PC-3 (cell line): ENCODE data around the gene FASLG.

ENCODE experiments used
- EZH2 ChIP-seq: fragments of 300-600 bp; sonication (generic); IDR thresholded peaks from one replicate; pipeline ENCODE4 v1.6.1; 2017; ENCODE audit warnings: antibody characterized with exemption, mild to moderate bottlenecking, low read length; ENCODE audit not compliant: unreplicated experiment
- EZH2phosphoT487 ChIP-seq: fragments of 300-600 bp; sonication (generic); IDR thresholded peaks from 2 replicates; pipeline ENCODE4 v1.6.1; 2018; ENCODE audit warnings: mild to moderate bottlenecking, antibody characterized with exemption, low read length, borderline replicate concordance
- TF ChIP-seq, protein P1 (sequence below): fragments of 300-600 bp; sonication (generic); conservative IDR thresholded peaks from 2 replicates; pipeline ENCODE4 v1.5.1; 2017; ENCODE audit warnings: antibody characterized with exemption, low read depth, mild to moderate bottlenecking, low read length

DNA sequence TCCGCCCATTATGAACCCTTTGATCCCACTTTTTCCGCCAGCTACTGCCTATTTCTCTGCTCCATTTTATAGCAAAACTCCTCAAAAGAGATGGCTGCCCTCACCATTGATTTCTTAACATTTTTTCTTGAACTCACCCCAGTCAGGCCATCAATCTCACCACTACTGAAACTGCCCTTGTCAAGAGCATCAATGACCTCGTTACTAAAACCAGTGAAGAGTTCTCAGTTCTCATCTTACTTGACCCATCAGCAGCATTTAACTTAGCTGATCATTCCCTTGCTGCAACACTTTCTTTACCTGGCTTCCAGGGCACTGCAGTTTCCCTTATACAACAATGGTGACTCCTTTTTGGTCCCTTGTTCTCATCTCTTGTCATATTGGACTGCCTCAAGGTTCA, 35.2 kb upstream of the FASLG start:
- TF ChIP-seq, protein P1, sequence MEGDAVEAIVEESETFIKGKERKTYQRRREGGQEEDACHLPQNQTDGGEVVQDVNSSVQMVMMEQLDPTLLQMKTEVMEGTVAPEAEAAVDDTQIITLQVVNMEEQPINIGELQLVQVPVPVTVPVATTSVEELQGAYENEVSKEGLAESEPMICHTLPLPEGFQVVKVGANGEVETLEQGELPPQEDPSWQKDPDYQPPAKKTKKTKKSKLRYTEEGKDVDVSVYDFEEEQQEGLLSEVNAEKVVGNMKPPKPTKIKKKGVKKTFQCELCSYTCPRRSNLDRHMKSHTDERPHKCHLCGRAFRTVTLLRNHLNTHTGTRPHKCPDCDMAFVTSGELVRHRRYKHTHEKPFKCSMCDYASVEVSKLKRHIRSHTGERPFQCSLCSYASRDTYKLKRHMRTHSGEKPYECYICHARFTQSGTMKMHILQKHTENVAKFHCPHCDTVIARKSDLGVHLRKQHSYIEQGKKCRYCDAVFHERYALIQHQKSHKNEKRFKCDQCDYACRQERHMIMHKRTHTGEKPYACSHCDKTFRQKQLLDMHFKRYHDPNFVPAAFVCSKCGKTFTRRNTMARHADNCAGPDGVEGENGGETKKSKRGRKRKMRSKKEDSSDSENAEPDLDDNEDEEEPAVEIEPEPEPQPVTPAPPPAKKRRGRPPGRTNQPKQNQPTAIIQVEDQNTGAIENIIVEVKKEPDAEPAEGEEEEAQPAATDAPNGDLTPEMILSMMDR: no peak
- TF ChIP-seq EZH2: no peak
- TF ChIP-seq EZH2phosphoT487: no peak
